Gastrocnemius medialis (tissue), 4 donors: Measurements from ENCODE around the gene DNAJC22. TPM values are rescaled to one million over a fixed set of nuclear protein-coding genes. Genes with fewer than 3 reads are reported as not detected.
A peak's percentile ranks its signal among the peaks of the same experiment; 100 is the strongest.

Source experiments
- ATAC-seq, 2 donors: fragments of 150-250 bp; one replicate each; pipeline ENCODE4 v1.9.1; 2016
- DNase-seq, 2 donors: peaks; one replicate each; pipeline ENCODE4 v3.0.0-alpha.2; 2019
- H3K27ac ChIP-seq, 4 donors: fragments of 200-600 bp; sonication (generic); 1 replicate in 1 of 4; 2 replicates in 3 of 4; pipeline ENCODE4 v1.5.1; 2016 to 2018; ENCODE audit warnings: mild to moderate bottlenecking in 2 of 4, moderate library complexity in 1 of 4
- H3K27me3 ChIP-seq, 3 donors: fragments of 200-600 bp; sonication (generic) in 2 of 3; 1 replicate in 1 of 3; 2 replicates in 2 of 3; pipeline versions ENCODE4 v1.5.1 to v1.6.0; 2016 to 2019; ENCODE audit warnings: mild to moderate bottlenecking in 1 of 3, moderate library complexity in 1 of 3
- H3K36me3 ChIP-seq, 2 donors: fragments of 200-600 bp; sonication (generic) in 1 of 2; one replicate each; pipeline ENCODE4 v1.5.1; 2017 to 2018
- H3K4me1 ChIP-seq, 2 donors: fragments of 200-600 bp; sonication (generic) in 1 of 2; one replicate each; pipeline ENCODE4 v1.5.1; 2016 to 2017; ENCODE audit warnings: mild to moderate bottlenecking in 2 of 2
- H3K4me3 ChIP-seq, 4 donors: fragments of 200-600 bp; sonication (generic) in 3 of 4; 1 replicate in 1 of 4; 2 replicates in 3 of 4; pipeline ENCODE4 v1.5.1; 2016 to 2019; ENCODE audit warnings: mild to moderate bottlenecking in 2 of 4
- H3K9me3 ChIP-seq, 3 donors: fragments of 200-600 bp; sonication (generic) in 2 of 3; 1 replicate in 1 of 3; 2 replicates in 2 of 3; pipeline ENCODE4 v1.5.1; 2016 to 2019
- CTCF ChIP-seq, 5 experiments: fragments of 450-650 bp in 3 of 5; fragments of 200-600 bp in 2 of 5; sonication (generic) in 2 of 5; IDR thresholded peaks in 4 of 5; conservative IDR thresholded peaks in 1 of 5; 1 replicate in 4 of 5; 2 replicates in 1 of 5; pipeline ENCODE4 v1.5.1; 2016 to 2019; ENCODE audit warnings: antibody characterized with exemption in 5 of 5, mild to moderate bottlenecking in 3 of 5, moderate library complexity in 3 of 5
- POLR2A ChIP-seq, 2 donors: fragments of 450-650 bp; IDR thresholded peaks; one replicate each; pipeline ENCODE4 v1.6.1; 2017; ENCODE audit warnings: antibody characterized with exemption in 2 of 2, mild to moderate bottlenecking in 2 of 2, moderate library complexity in 2 of 2
- in situ Hi-C, 4 donors: fragments of 200-750 bp; cut with MboI; loops; one replicate each; pipeline versions ENCODE4 v1.15.0 to v1.8.0; 2017; ENCODE audit warnings: low sequenced_read_pairs in 4 of 4
- intact Hi-C: fragments of 100-400 bp; cut with DNase I; formaldehyde crosslinking; loops from one replicate; pipeline ENCODE4 v1.15.1; 2023; ENCODE audit warnings: low total_unique reads
- total RNA-seq, 4 donors: library from RNA; depleted of rRNA; stranded (reverse); fragments of >200 nt; gene quantifications; one replicate each; pipeline versions ENCODE4 v1.1.0 to v1.2.3, GENCODE V29; 2016

DNAJC22 gene
- total RNA-seq, 4 donors from 2014 or later = 0.24 TPM; not detected in 3

- in situ Hi-C loops (loop anchor here in 1 of 4 donors (5.0 kb wide), 1 partner anchor 47 kb away; no protein-coding TSS in a partner anchor), intact Hi-C loops (no loop called here)
- H3K27me3 ChIP-seq = peaks cover 54 to 58% (median 55%) of the 10 kb centered on the region in 3 donors
- H3K4me1 ChIP-seq = no peaks in the 10 kb centered on the region
- no peak for ATAC-seq
- no peak overlapping the region for H3K27ac ChIP-seq
- no peaks in the 10 kb centered on the region for H3K36me3 ChIP-seq
- H3K4me3 ChIP-seq = no peak overlapping the region
- TF ChIP-seq POLR2A (IDR thresholded peaks at IDR 0.05) (no peak), CTCF (IDR thresholded peaks at IDR 0.05 in 4 of 5, conservative IDR thresholded peaks at IDR 0.05 in 1 of 5) (no peak)
- H3K9me3 ChIP-seq = no peaks in the 10 kb centered on the region
- DNase-seq = no peak
Observed at GRCh38 chr12:49334681-49335080, 12.0 kb upstream of the DNAJC22 start.

GRCh38 chr12:49335118-49335954 is 11.4 kb upstream of the DNAJC22 start:
- intact Hi-C loops (no loop called here), in situ Hi-C loops (loop anchor here in 1 of 4 donors (5.0 kb wide), 1 partner anchor 48 kb away; no protein-coding TSS in a partner anchor)
- no peaks in the 10 kb centered on the region for H3K9me3 ChIP-seq
- no peak for DNase-seq
- H3K4me3 ChIP-seq = no peak overlapping the region
- H3K36me3 ChIP-seq = no peaks in the 10 kb centered on the region
- no peak overlapping the region for H3K27ac ChIP-seq
- no peak for ATAC-seq
- peaks cover 54 to 58% (median 57%) of the 10 kb centered on the region in 3 donors for H3K27me3 ChIP-seq
- no peaks in the 10 kb centered on the region for H3K4me1 ChIP-seq
- TF ChIP-seq CTCF (IDR thresholded peaks at IDR 0.05 in 4 of 5, conservative IDR thresholded peaks at IDR 0.05 in 1 of 5) (no peak), POLR2A (IDR thresholded peaks at IDR 0.05) (no peak)

- H3K4me3 ChIP-seq = peak overlapping the region in 1 of 4 donors; percentile 62
- ATAC-seq (no peak), DNase-seq (no peak)
- no peaks in the 10 kb centered on the region for H3K36me3 ChIP-seq
- TF ChIP-seq POLR2A (IDR thresholded peaks at IDR 0.05) (no peak), CTCF (IDR thresholded peaks at IDR 0.05 in 4 of 5, conservative IDR thresholded peaks at IDR 0.05 in 1 of 5) (no peak)
- intact Hi-C loops (no loop called here), in situ Hi-C loops (loop anchor here in 1 of 4 donors (5.0 kb wide), 1 partner anchor 49 kb away; no protein-coding TSS in a partner anchor)
- no peaks in the 10 kb centered on the region for H3K4me1 ChIP-seq
- no peak overlapping the region for H3K27ac ChIP-seq
- no peaks in the 10 kb centered on the region for H3K9me3 ChIP-seq
- peaks cover 54 to 63% (median 58%) of the 10 kb centered on the region in 3 donors for H3K27me3 ChIP-seq
Observed at GRCh38 chr12:49335955-49336644, 10.6 kb upstream of the DNAJC22 start.

- intact Hi-C loops = loop anchor here (1.0 kb wide), 1 partner anchor 49 kb away; no protein-coding TSS in a partner anchor
- H3K36me3 ChIP-seq = no peaks in the 10 kb centered on the region
- H3K27me3 ChIP-seq = peaks cover 53 to 71% (median 58%) of the 10 kb centered on the region in 3 donors
- H3K4me3 ChIP-seq = peak within 1 kb of the TSS; percentile 35 to 62 (median 48)
- DNase-seq (peak; percentile 34 to 55), ATAC-seq (peak; percentile 82 to 85)
- no peaks in the 10 kb centered on the region for H3K9me3 ChIP-seq
- TF ChIP-seq POLR2A (IDR thresholded peaks at IDR 0.05) = no peak
- peak; percentile 42 to 99 (median 76) for TF ChIP-seq CTCF (IDR thresholded peaks at IDR 0.05 in 4 of 5, conservative IDR thresholded peaks at IDR 0.05 in 1 of 5)
- in situ Hi-C loops = loop anchor here in 1 of 4 donors (5.0 kb wide), 1 partner anchor 50 kb away; no protein-coding TSS in a partner anchor
- peaks cover 0 to under 1% of the 10 kb centered on the region in 2 donors for H3K4me1 ChIP-seq
- H3K27ac ChIP-seq = no peak within 1 kb of the TSS
Observed at GRCh38 chr12:49336645-49337584, 9.8 kb upstream of the DNAJC22 start, which contains the start of gene C1QL4. TSS of gene C1QL4 (minus strand) at chr12:49337188. CDS start at chr12:49336477, 711 bp downstream.
